GM21529 (cell line): Measurements from ENCODE around the gene DAZ4.
"Not testable (repeated sequence)": the region's sequence is repeated elsewhere in the genome, so short reads cannot be mapped to it uniquely, and the experiment has no call there.

Source experiments
- ATAC-seq: cut with Tn5 transposase; IDR thresholded peaks from one replicate; pipeline ENCODE4 v1.9.1; 2021; ENCODE audit not compliant: unreplicated experiment

DAZ4 gene

GRCh38 chrY:24833619-24834018 lies at the start of gene DAZ4:
Gene DAZ4, plus strand, starts transcription at chrY:24833919. Its CDS starts 208 bp downstream, at chrY:24834127.
- ATAC-seq = not testable (repeated sequence)

- ATAC-seq = not testable (repeated sequence)
Measured at GRCh38 chrY:24813293-24813692, 20.4 kb upstream of the DAZ4 start, which contains the start of gene DAZ3. Gene DAZ3, minus strand, starts transcription at chrY:24813393. Its CDS starts 208 bp downstream, at chrY:24813185.

- ATAC-seq = not testable (repeated sequence)
Measured at GRCh38 chrY:24821836-24822235, 11.9 kb upstream of the DAZ4 start.

- ATAC-seq = not testable (repeated sequence)
Measured at GRCh38 chrY:24824184-24824879, 9.4 kb upstream of the DAZ4 start.

- not testable (repeated sequence) for ATAC-seq
Measured at GRCh38 chrY:24825069-24825468, 8.7 kb upstream of the DAZ4 start.
